ENCODE measurements around the gene CAMSAP2. TPM values are rescaled to one million over a fixed set of nuclear protein-coding genes. Genes with fewer than 3 reads are reported as not detected.

The CAMSAP2 gene
- polyA plus RNA-seq, 2 of the 4 experiments (the other 2 are of a cell fraction) = 17.3 to 28.5 TPM

DNA sequence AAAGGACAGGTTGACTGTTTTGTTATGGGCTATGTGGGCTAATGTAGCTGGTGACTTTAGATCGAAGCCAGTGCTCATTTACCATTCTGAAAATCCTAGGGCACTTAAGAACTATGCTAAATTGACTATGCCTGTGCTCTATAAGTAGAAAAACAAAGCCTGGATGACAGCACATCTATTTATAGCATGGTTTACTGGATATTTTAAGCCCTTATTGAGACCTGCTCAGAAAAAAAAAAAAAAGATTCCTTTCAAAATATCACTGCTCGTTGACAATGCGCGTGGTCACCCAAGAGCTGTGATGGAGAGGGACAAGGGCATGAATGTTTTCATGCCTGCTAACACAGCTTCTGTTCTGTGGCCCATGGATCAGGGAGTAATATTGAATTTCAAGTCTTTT lies 48.1 kb downstream of the CAMSAP2 start:
- 96% methylated on average over 4 of the region's 4 CpGs for WGBS (ENCODE audit: missing lambda C conversion rate)
- ChIA-PET POLR2A (no interaction called here), CTCF (no interaction called here)

DNA sequence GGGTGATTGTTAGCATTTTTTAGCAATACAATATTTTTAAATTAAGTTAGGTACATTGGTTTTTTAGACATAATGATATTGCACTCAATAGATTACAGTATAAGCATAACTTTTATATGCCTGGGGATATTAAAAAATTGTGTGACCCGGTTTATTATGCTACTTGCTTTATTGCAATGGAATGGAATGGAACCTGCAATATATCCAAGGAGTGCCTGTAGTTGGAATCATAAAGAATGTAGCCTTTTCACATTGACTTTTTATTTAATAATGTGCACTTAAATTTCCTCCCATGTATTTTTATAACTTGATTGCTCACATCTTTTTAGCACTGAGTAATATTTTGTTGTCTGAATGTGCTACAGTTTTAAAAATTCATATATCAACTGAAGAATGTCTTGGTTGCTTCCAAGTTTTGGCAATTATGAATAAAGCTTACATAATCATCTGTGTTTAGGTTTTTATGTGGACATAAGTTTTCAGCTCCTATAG lies 49.2 kb downstream of the CAMSAP2 start:
- Histone ChIP-seq H3K4me1 (no peaks in the 10 kb centered on the region), H3K9me3 (0 out of 3 replicates have a peak, but pooled peaks cover 6% of the 10 kb centered on the region), H3K27ac (no peak overlapping the region), H3K4me3 (no peak overlapping the region), H3K4me2 (no peak overlapping the region)
- FAIRE-seq (no peak), DNase-seq (ENCODE audit: low read depth in 1 of 2, low spot score in 1 of 2) (no peak), ATAC-seq (no peak)
- ChIA-PET CTCF (interaction anchor here (1.1 kb wide), 1 partner anchor 14 kb away, joined by 3 read pairs; no protein-coding TSS in a partner anchor), POLR2A (no interaction called here)
- WGBS (ENCODE audit: missing lambda C conversion rate) = 78% methylated on average over 1 of the region's 1 CpG
- TF ChIP-seq KDM1A (IDR thresholded peaks at IDR 0.05; ENCODE audit: low read depth) (no peak), CEBPB (IDR thresholded peaks at IDR 0.05) (no peak), NFE2L2 (conservative IDR thresholded peaks at IDR 0.05; ENCODE audit: low read length) (no peak), EP300 (IDR thresholded peaks at IDR 0.05) (no peak), HEYL (CRISPR knock-in tag; IDR thresholded peaks at IDR 0.05) (no peak), BHLHE40 (IDR thresholded peaks at IDR 0.05; ENCODE audit: low read depth, low read length) (no peak), FOSL2 (IDR thresholded peaks at IDR 0.05) (no peak), FOSL2 (CRISPR knock-in tag; IDR thresholded peaks at IDR 0.05) (no peak), ZC3H11A (IDR thresholded peaks at IDR 0.05) (no peak), CBX2 (IDR thresholded peaks at IDR 0.05; ENCODE audit: borderline replicate concordance, low read depth) (no peak), NR3C1 (IDR thresholded peaks at IDR 0.05) (no peak), RNF2 (IDR thresholded peaks at IDR 0.05; ENCODE audit: borderline replicate concordance, low read depth) (no peak), ZNF302 (CRISPR knock-in tag; IDR thresholded peaks at IDR 0.05) (no peak), HOXB13 (CRISPR knock-in tag; IDR thresholded peaks at IDR 0.05; ENCODE audit: low read depth) (no peak), HDAC2 (IDR thresholded peaks at IDR 0.05) (no peak), HOXB5 (CRISPR knock-in tag; IDR thresholded peaks at IDR 0.05) (no peak)
- TF ChIP-seq, protein P1, sequence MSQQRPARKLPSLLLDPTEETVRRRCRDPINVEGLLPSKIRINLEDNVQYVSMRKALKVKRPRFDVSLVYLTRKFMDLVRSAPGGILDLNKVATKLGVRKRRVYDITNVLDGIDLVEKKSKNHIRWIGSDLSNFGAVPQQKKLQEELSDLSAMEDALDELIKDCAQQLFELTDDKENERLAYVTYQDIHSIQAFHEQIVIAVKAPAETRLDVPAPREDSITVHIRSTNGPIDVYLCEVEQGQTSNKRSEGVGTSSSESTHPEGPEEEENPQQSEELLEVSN (IDR thresholded peaks at IDR 0.05; ENCODE audit: borderline replicate concordance, low read depth) = no peak
- TF ChIP-seq, protein P2, sequence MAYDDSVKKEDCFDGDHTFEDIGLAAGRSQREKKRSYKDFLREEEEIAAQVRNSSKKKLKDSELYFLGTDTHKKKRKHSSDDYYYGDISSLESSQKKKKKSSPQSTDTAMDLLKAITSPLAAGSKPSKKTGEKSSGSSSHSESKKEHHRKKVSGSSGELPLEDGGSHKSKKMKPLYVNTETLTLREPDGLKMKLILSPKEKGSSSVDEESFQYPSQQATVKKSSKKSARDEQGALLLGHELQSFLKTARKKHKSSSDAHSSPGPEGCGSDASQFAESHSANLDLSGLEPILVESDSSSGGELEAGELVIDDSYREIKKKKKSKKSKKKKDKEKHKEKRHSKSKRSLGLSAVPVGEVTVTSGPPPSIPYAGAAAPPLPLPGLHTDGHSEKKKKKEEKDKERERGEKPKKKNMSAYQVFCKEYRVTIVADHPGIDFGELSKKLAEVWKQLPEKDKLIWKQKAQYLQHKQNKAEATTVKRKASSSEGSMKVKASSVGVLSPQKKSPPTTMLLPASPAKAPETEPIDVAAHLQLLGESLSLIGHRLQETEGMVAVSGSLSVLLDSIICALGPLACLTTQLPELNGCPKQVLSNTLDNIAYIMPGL (CRISPR knock-in tag; IDR thresholded peaks at IDR 0.05; ENCODE audit: borderline replicate concordance) = no peak
- TF ChIP-seq, protein P3, sequence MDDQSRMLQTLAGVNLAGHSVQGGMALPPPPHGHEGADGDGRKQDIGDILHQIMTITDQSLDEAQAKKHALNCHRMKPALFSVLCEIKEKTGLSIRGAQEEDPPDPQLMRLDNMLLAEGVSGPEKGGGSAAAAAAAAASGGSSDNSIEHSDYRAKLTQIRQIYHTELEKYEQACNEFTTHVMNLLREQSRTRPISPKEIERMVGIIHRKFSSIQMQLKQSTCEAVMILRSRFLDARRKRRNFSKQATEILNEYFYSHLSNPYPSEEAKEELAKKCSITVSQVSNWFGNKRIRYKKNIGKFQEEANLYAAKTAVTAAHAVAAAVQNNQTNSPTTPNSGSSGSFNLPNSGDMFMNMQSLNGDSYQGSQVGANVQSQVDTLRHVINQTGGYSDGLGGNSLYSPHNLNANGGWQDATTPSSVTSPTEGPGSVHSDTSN (IDR thresholded peaks at IDR 0.05) = no peak

More for the DNA sequence above, 48.1 kb downstream of the CAMSAP2 start:
- TF ChIP-seq, protein P4, sequence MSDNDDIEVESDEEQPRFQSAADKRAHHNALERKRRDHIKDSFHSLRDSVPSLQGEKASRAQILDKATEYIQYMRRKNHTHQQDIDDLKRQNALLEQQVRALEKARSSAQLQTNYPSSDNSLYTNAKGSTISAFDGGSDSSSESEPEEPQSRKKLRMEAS (IDR thresholded peaks at IDR 0.05) = no peak
- TF ChIP-seq HEYL (CRISPR knock-in tag; IDR thresholded peaks at IDR 0.05) = no peak
- TF ChIP-seq PHF8 (IDR thresholded peaks at IDR 0.05; ENCODE audit: borderline replicate concordance, low read depth) = no peak
- TF ChIP-seq, protein P5, sequence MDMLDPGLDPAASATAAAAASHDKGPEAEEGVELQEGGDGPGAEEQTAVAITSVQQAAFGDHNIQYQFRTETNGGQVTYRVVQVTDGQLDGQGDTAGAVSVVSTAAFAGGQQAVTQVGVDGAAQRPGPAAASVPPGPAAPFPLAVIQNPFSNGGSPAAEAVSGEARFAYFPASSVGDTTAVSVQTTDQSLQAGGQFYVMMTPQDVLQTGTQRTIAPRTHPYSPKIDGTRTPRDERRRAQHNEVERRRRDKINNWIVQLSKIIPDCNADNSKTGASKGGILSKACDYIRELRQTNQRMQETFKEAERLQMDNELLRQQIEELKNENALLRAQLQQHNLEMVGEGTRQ (IDR thresholded peaks at IDR 0.05) = no peak
- TF ChIP-seq, protein P6, sequence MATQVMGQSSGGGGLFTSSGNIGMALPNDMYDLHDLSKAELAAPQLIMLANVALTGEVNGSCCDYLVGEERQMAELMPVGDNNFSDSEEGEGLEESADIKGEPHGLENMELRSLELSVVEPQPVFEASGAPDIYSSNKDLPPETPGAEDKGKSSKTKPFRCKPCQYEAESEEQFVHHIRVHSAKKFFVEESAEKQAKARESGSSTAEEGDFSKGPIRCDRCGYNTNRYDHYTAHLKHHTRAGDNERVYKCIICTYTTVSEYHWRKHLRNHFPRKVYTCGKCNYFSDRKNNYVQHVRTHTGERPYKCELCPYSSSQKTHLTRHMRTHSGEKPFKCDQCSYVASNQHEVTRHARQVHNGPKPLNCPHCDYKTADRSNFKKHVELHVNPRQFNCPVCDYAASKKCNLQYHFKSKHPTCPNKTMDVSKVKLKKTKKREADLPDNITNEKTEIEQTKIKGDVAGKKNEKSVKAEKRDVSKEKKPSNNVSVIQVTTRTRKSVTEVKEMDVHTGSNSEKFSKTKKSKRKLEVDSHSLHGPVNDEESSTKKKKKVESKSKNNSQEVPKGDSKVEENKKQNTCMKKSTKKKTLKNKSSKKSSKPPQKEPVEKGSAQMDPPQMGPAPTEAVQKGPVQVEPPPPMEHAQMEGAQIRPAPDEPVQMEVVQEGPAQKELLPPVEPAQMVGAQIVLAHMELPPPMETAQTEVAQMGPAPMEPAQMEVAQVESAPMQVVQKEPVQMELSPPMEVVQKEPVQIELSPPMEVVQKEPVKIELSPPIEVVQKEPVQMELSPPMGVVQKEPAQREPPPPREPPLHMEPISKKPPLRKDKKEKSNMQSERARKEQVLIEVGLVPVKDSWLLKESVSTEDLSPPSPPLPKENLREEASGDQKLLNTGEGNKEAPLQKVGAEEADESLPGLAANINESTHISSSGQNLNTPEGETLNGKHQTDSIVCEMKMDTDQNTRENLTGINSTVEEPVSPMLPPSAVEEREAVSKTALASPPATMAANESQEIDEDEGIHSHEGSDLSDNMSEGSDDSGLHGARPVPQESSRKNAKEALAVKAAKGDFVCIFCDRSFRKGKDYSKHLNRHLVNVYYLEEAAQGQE (IDR thresholded peaks at IDR 0.05) = no peak
- TF ChIP-seq CHD2 (IDR thresholded peaks at IDR 0.05; ENCODE audit: low read length, partially characterized antibody) = no peak
- no peak for TF ChIP-seq RCOR1 (IDR thresholded peaks at IDR 0.05; ENCODE audit: low read depth, low read length)
- TF ChIP-seq JUN (IDR thresholded peaks at IDR 0.05) = no peak
- H3K9me3 ChIP-seq = 0 out of 3 replicates have a peak, but pooled peaks cover 7% of the 10 kb centered on the region
- no peak overlapping the region for H3K27ac ChIP-seq
- no peak for FAIRE-seq
- no peak for ATAC-seq
- no peak overlapping the region for H3K4me3 ChIP-seq
- no peak overlapping the region for H3K4me2 ChIP-seq
- no peaks in the 10 kb centered on the region for H3K4me1 ChIP-seq
- no peak for DNase-seq (ENCODE audit: low read depth in 1 of 2, low spot score in 1 of 2)

All from A549 (cell line).